Bronchial smooth muscle cell (primary cell): Measurements from ENCODE around the gene FNDC1. TPM values are rescaled to one million over a fixed set of nuclear protein-coding genes. Genes with fewer than 3 reads are reported as not detected.

Source experiments
- total RNA-seq: library from RNA; depleted of rRNA; stranded (reverse); fragments of >200 nt; gene quantifications from 2 replicates; pipeline ENCODE4 v1.2.1, GENCODE V29; 2014

The FNDC1 gene
- total RNA-seq: 0.16 and 0.60 TPM in 2 replicates

GRCh38 chr6:159169193-159169555 is at the start of gene FNDC1:
Gene FNDC1 (plus strand): TSS chr6:159169400. CDS start chr6:159169597, 197 bp downstream.

Other genes with a start within 250 kb of the FNDC1 start
- gene RSPH3, start 169.2 kb upstream of the FNDC1 start, total RNA-seq: 4.4 and 4.8 TPM in 2 replicates
- not detected in 2 replicates for gene TAGAP, start 124.4 kb upstream of the FNDC1 start, total RNA-seq